ENCODE data around the gene ST8SIA4.

GRCh38 chr5:100889165-100889743 is 13.8 kb downstream of the ST8SIA4 start:
- TF ChIP-seq CTCF (IDR thresholded peaks at IDR 0.05; ENCODE audit: low read depth, low read length, missing input control): no peak
- TF ChIP-seq, protein P1, sequence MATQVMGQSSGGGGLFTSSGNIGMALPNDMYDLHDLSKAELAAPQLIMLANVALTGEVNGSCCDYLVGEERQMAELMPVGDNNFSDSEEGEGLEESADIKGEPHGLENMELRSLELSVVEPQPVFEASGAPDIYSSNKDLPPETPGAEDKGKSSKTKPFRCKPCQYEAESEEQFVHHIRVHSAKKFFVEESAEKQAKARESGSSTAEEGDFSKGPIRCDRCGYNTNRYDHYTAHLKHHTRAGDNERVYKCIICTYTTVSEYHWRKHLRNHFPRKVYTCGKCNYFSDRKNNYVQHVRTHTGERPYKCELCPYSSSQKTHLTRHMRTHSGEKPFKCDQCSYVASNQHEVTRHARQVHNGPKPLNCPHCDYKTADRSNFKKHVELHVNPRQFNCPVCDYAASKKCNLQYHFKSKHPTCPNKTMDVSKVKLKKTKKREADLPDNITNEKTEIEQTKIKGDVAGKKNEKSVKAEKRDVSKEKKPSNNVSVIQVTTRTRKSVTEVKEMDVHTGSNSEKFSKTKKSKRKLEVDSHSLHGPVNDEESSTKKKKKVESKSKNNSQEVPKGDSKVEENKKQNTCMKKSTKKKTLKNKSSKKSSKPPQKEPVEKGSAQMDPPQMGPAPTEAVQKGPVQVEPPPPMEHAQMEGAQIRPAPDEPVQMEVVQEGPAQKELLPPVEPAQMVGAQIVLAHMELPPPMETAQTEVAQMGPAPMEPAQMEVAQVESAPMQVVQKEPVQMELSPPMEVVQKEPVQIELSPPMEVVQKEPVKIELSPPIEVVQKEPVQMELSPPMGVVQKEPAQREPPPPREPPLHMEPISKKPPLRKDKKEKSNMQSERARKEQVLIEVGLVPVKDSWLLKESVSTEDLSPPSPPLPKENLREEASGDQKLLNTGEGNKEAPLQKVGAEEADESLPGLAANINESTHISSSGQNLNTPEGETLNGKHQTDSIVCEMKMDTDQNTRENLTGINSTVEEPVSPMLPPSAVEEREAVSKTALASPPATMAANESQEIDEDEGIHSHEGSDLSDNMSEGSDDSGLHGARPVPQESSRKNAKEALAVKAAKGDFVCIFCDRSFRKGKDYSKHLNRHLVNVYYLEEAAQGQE (IDR thresholded peaks at IDR 0.05): no peak
- TF ChIP-seq TAF1 (conservative IDR thresholded peaks at IDR 0.05): no peak
- no peak for TF ChIP-seq RAD21 (IDR thresholded peaks at IDR 0.05)
- TF ChIP-seq, protein P2, sequence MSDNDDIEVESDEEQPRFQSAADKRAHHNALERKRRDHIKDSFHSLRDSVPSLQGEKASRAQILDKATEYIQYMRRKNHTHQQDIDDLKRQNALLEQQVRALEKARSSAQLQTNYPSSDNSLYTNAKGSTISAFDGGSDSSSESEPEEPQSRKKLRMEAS (IDR thresholded peaks at IDR 0.05): no peak
- no peak for TF ChIP-seq FOXA1 (IDR thresholded peaks at IDR 0.05)
- TF ChIP-seq EGR1 (IDR thresholded peaks at IDR 0.05; ENCODE audit: low read depth in 2 of 2): no peak
- no peak for TF ChIP-seq JUND (IDR thresholded peaks at IDR 0.05)
- TF ChIP-seq SP1 (IDR thresholded peaks at IDR 0.05): no peak
- TF ChIP-seq ZBTB33 (IDR thresholded peaks at IDR 0.05): no peak
- no peak for TF ChIP-seq HNF4A (conservative IDR thresholded peaks at IDR 0.05)
- TF ChIP-seq, protein P3, sequence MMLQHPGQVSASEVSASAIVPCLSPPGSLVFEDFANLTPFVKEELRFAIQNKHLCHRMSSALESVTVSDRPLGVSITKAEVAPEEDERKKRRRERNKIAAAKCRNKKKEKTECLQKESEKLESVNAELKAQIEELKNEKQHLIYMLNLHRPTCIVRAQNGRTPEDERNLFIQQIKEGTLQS (IDR thresholded peaks at IDR 0.05): no peak
- TF ChIP-seq GABPA (IDR thresholded peaks at IDR 0.05 in 1 of 2, conservative IDR thresholded peaks at IDR 0.05 in 1 of 2): no peak
- no peak for TF ChIP-seq RXRA (IDR thresholded peaks at IDR 0.05)

All from liver (tissue), 3 donors.